ENCODE measurements around the gene SNX30.

- TF ChIP-seq CTCF (IDR thresholded peaks at IDR 0.05; ENCODE audit: low read length) (no peak), EZH2 (IDR thresholded peaks at IDR 0.05; ENCODE audit: borderline replicate concordance, low read length) (no peak)
Observed at GRCh38 chr9:112860451-112860850, 109.9 kb downstream of the SNX30 start.
